NCI-H1930 (cell line): ENCODE results near the gene PCIF1.
"Not testable (repeated sequence)": the region's sequence is repeated elsewhere in the genome, so short reads cannot be mapped to it uniquely, and the experiment has no call there.

Experiments used
- DNase-seq, 2 experiments: peaks; one replicate each; lab custom pipeline; 2025; lab: John Stamatoyannopoulos, UW

Gene PCIF1

GRCh38 chr20:45994761-45995493 is 60.4 kb downstream of the PCIF1 start:
- DNase-seq = no peak

- DNase-seq = not testable (repeated sequence)
Observed at GRCh38 chr20:45995495-45996097, 61.1 kb downstream of the PCIF1 start.

- DNase-seq = no peak
Observed at GRCh38 chr20:45997187-45997586, 62.7 kb downstream of the PCIF1 start.
